ENCODE results near the gene KATNAL2.

The KATNAL2 gene, protein sequence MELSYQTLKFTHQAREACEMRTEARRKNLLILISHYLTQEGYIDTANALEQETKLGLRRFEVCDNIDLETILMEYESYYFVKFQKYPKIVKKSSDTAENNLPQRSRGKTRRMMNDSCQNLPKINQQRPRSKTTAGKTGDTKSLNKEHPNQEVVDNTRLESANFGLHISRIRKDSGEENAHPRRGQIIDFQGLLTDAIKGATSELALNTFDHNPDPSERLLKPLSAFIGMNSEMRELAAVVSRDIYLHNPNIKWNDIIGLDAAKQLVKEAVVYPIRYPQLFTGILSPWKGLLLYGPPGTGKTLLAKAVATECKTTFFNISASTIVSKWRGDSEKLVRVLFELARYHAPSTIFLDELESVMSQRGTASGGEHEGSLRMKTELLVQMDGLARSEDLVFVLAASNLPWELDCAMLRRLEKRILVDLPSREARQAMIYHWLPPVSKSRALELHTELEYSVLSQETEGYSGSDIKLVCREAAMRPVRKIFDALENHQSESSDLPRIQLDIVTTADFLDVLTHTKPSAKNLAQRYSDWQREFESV
- total RNA-seq: 1.5 to 1.8 reads per million in 2 donors

GRCh38 chr18:46917108-46917802 lies at the start of gene KATNAL2, which contains the start of gene PIAS2:
TSS of gene KATNAL2 (plus strand) at chr18:46917602. CDS start at chr18:46946873, 29,271 bp downstream.
TSS of gene PIAS2 (minus strand) at chr18:46917507. CDS start at chr18:46917345, 162 bp downstream.
- DNase-seq: peak; percentile 69

DNA sequence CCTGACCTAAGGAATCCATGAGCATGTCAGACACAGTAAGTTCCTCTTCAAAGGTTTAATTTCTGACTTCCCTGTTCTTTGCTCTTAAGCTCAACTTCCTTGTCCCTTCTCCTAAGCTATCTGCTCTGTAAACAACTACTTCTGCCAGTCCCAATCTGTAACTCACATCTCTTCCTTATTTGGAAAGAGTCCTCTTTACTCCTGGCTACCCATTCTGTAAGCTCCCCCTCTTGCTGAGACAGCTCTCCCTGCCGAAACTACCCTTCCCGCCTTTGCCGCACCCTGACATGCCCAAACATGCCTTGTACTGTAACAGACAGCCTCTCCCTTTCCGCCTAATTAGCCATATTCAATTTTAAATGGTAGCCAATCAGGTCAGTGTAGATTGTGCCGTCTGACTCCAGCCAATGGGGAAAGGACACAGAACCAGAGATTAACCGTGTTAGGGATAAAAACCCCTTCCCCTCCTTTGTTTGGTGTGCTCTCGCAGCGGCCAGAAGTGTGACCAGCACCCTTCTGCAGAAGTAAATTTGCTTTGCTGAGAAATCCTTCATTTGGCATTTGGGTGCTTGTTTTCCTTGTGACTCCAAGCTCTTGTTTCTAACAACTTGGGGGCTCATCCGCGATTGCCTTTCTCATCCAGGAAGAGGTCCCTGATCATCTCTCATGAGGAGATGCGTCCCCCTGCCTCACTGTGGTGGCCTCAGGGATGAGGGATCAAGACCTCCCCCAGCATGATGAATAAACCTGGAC lies 49.1 kb upstream of the KATNAL2 start:
- no peak for DNase-seq

- no peak for DNase-seq
Observed at GRCh38 chr18:46877329-46877987, 39.9 kb upstream of the KATNAL2 start.

GRCh38 chr18:46883180-46883579 lies 34.2 kb upstream of the KATNAL2 start:
- no peak for DNase-seq

GRCh38 chr18:46886893-46887292 lies 30.5 kb upstream of the KATNAL2 start:
- DNase-seq: no peak

DNA sequence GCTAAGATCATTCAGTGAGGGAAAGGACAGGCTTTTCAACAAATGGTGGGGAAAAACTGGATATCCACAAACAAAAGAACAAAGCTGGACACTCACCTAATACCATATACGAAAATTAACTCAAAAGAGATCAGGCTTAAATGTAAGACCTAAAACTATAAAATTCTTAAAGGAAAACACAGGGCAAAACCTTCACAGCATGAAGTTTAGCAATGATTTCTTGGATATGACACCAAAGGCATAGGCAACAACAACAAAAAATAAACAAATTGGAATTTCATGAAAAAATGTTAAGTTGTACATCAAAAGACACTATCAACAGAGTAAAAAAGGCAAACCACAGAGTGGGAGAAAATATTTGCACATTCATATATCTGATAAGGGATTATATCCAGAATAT lies 28.4 kb upstream of the KATNAL2 start:
- no peak for DNase-seq

DNA sequence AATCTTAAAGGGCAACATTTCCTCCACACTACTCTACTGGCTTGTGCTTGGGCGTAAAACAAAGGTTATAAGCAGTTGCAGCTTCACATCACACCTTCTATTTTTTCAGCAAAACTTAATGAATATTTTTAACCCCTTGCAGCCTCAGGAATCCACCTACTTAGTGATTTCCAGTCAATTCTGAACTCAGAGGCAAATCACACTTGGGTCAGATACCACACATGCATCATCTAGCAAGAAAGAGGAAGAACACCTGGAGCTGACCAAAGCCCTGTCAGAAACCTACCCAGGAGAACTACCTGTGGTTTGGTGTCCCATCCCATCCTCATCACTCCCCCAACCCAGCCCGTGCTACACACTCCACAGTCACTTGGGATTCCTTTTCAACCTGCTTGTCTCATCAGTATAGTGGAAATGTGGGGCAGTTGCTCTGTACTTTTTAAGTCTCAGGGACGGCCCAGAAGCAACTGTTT lies 25.6 kb upstream of the KATNAL2 start:
- DNase-seq: no peak

DNA sequence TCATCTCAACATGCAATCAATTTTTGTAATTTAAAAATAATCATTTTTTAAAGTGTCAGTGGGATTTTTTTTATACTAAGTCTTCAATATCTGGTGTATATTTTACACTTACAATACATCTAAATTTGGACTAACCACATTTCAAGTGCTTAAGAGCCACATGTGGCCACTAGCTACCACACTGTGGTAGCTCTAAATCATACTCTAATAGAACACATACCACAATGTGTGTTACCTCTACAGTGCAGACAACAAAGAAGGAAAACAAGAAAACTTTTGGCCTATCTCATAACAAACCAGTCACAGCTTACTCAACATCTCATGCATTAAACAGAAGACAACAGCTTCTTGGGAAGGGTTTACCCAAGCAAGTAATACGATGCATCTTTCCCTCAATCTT lies 24.6 kb upstream of the KATNAL2 start:
- DNase-seq: no peak

- DNase-seq: no peak
Observed at GRCh38 chr18:46893360-46893759, 24.0 kb upstream of the KATNAL2 start.

- DNase-seq: no peak
Observed at GRCh38 chr18:46894124-46894523, 23.3 kb upstream of the KATNAL2 start.

GRCh38 chr18:46899274-46899948 lies 18.0 kb upstream of the KATNAL2 start:
- DNase-seq: no peak

- no peak for DNase-seq
Observed at GRCh38 chr18:46903406-46903805, 14.0 kb upstream of the KATNAL2 start.

DNA sequence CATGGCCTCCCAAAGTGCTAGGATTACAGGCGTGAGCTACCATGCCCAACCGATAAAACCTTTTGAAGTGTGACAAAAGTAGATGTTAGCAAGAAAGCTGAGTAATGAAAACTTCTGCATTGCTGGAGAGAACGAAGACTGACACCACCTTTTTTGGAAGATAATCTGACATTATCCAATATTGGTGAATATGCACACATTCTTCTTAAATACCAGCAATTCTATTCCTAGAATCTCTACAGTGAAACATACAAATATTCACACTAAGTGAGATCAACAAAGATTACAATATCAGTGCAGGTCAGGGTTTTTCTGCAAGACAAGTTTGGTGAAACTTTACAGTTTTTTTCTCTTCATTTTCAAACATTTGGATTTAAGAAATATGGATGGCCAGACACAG lies 7.9 kb upstream of the KATNAL2 start:
- DNase-seq: no peak

DNA sequence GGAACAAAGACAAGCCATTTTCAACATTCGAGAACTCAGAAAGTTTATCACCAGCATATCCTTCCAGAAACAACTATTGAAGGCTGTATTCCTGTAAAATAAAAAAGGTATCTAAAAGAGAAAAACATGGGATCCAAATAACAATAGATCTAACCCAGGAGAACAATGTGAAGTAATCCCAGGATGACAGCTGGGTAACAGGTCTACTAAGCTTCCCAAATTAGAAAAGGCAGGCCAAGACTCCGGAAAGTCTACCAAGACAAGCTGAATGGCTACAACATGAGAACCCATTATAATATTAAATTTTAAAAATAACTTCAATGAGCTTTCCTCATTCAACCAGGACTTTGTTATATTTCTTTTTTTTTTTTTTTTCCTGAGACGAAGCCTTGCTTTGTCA lies 6.5 kb upstream of the KATNAL2 start:
- DNase-seq: no peak

- DNase-seq: no peak
Observed at GRCh38 chr18:46915800-46916550, 1.4 kb upstream of the KATNAL2 start.

DNA sequence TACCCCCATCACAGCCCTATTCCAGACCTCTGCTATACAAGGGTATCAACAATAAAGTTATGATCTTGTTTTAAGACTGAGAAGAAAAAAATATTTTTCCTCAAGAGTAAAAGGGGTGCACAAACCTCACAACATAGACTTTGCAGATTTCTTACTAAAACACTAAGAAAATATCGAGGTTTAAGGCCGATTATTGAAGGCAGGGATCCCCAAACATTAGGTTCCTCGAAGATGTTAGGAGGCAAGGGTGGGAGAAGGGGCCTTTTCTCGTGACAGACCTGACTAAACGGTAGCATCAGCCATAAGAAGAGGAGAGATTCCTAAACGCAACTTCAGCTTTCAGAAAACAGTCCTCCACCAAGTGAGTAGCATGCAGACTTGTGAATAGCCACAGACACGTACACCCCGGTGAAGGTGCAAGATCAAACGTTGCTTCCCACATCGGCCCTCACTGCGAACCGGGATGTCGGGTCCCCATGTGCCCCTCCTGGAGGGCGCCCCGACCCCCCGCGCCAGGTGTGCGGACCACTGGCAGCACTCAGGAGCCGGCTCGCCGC lies 773 bp upstream of the KATNAL2 start:
- DNase-seq: no peak

DNA sequence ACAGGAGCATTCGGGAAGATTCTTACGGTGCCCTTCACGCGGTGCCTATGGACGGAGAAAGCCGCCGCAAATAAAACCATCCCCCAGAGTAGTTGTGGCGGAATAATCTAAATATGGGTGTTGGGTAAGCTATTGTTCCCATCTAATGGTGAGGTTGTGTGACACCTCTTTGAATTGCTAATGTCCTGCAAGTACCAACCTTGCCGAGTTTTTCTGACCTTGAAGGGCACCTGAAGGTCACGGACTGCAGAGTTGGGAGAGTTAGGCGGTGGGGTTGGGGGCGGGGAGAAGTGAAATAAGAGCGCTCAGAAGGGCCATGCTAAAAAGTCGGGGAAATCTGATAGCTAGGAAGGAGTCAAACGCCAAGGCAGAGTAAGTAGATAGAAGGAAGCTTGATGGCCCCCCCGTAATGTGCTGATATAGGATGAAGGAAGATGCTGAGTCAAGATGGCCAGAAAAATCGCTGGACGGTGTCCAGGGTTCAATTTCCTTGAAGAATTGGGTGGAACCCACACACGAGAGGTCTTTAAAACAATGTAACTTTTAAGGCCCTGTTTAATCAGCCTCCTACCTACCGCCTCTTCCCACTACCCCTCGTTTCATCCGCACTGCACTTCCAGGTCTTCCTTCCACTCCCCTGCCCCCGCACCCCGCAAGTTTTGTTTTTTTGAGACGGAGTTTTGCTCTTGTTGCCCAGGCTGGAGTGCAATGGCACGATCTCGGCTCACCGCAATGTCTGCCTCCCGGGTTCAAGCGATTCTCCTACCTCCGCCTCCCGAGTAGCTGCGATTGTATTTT lies 600 bp downstream of the KATNAL2 start:
- DNase-seq: no peak

DNA sequence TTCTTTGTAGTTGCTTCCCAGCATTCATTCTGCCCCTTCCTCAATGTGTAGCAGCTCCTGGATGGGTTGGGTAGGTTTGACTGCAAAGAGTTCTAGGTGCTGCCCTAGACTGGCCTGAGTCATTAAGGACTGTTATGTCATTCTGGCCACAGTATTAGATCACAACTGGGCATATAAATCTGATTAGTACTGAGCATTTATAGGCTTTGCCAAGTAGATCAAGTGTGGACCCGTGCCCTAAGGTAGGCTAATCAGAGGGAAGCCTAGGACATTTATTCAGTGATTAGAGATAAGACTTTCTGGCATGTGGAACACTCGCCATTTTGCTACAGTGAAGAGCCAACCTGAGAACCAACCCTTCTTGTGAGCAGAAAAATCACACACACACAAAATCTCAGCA lies 2.7 kb downstream of the KATNAL2 start:
- no peak for DNase-seq

DNA sequence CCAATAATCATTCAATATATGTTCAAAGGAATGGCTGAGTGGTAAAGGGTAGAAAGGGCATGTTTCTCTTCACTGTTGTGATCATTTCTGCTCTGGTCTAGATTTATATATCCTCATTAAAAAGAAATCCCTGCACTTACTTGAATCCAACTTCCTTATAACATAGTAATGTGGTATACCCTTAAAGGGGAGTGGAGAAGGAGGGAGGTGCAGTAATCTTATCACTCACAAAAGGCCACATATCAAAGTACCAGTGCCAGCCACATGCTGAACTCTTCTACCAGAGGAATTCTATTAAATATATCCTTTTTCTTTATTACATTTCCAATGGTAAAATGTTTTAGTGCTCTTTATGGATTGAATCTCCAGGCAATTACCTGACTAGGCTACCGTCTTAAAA lies 3.3 kb downstream of the KATNAL2 start:
- no peak for DNase-seq

Data from activated gamma-delta T cell (primary cell).